SK-N-SH (cell line): ENCODE data around the gene KCNN3.

Experiments used
- CTCF ChIP-seq: fragments of 200-600 bp; sonication (generic); IDR thresholded peaks from 2 replicates; pipeline ENCODE4 v1.6.1; 2017; ENCODE audit warnings: antibody characterized with exemption, mild to moderate bottlenecking, moderate library complexity
- JUND ChIP-seq: IDR thresholded peaks from 2 replicates; pipeline ENCODE4 v1.4.0; 2012
- MEF2A ChIP-seq: IDR thresholded peaks from 2 replicates; pipeline ENCODE4 v1.4.0; 2012; ENCODE audit warnings: low read depth, borderline replicate concordance
- MXI1 ChIP-seq: IDR thresholded peaks from 2 replicates; pipeline ENCODE4 v1.6.1; 2012; ENCODE audit warnings: mild to moderate bottlenecking, low read depth, low read length, improper control_type of control experiment
- NFIC ChIP-seq: IDR thresholded peaks from 2 replicates; pipeline ENCODE4 v1.4.0; 2012; ENCODE audit warnings: borderline replicate concordance
- POLR2AphosphoS5 ChIP-seq: IDR thresholded peaks from 2 replicates; pipeline ENCODE4 v1.6.1; 2012; ENCODE audit warnings: low read depth, low read length
- RAD21 ChIP-seq: IDR thresholded peaks from 2 replicates; pipeline ENCODE4 v1.6.1; 2012; ENCODE audit warnings: mild to moderate bottlenecking, low read length
- RCOR1 ChIP-seq: fragments of 150-350 bp; IDR thresholded peaks from 2 replicates; pipeline ENCODE4 v1.6.1; 2017; ENCODE audit warnings: antibody characterized with exemption, low read length
- RFX5 ChIP-seq: IDR thresholded peaks from 2 replicates; pipeline ENCODE4 v1.6.1; 2012; ENCODE audit warnings: mild to moderate bottlenecking, improper control_type of control experiment, low read length
- RXRA ChIP-seq: IDR thresholded peaks from 2 replicates; pipeline ENCODE4 v1.4.0; 2012; ENCODE audit warnings: low read depth, mild to moderate bottlenecking, borderline replicate concordance
- SMC3 ChIP-seq: IDR thresholded peaks from 2 replicates; pipeline ENCODE4 v1.6.1; 2012; ENCODE audit warnings: low read depth, low read length, improper control_type of control experiment
- TAF1 ChIP-seq: IDR thresholded peaks from 2 replicates; pipeline ENCODE4 v1.6.1; 2012; ENCODE audit warnings: low read depth, mild to moderate bottlenecking, low read length, moderate library complexity, borderline replicate concordance
- TEAD4 ChIP-seq: IDR thresholded peaks from 2 replicates; pipeline ENCODE4 v1.4.0; 2012; ENCODE audit warnings: mild to moderate bottlenecking, borderline replicate concordance; ENCODE audit not compliant: insufficient read depth
- TF ChIP-seq, protein P1 (sequence below): IDR thresholded peaks from 2 replicates; pipeline ENCODE4 v1.4.0; 2012; ENCODE audit warnings: low read depth, borderline replicate concordance

GRCh38 chr1:154715385-154715784, 154.7 kb downstream of the KCNN3 start:
- no peak for TF ChIP-seq RXRA
- no peak for TF ChIP-seq TAF1
- TF ChIP-seq POLR2AphosphoS5: no peak
- no peak for TF ChIP-seq CTCF
- TF ChIP-seq RFX5: no peak
- TF ChIP-seq MEF2A: no peak
- no peak for TF ChIP-seq SMC3
- no peak for TF ChIP-seq NFIC
- no peak for TF ChIP-seq TEAD4
- no peak for TF ChIP-seq MXI1
- no peak for TF ChIP-seq RAD21
- TF ChIP-seq RCOR1: no peak
- no peak for TF ChIP-seq JUND
- TF ChIP-seq, protein P1, sequence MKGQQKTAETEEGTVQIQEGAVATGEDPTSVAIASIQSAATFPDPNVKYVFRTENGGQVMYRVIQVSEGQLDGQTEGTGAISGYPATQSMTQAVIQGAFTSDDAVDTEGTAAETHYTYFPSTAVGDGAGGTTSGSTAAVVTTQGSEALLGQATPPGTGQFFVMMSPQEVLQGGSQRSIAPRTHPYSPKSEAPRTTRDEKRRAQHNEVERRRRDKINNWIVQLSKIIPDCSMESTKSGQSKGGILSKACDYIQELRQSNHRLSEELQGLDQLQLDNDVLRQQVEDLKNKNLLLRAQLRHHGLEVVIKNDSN: no peak
